Measurements from ENCODE around the gene A4GALT. TPM values are rescaled to one million over a fixed set of nuclear protein-coding genes. Genes with fewer than 3 reads are reported as not detected.
"Not testable (repeated sequence)": the region's sequence is repeated elsewhere in the genome, so short reads cannot be mapped to it uniquely, and the experiment has no call there.

A4GALT gene
- total RNA-seq, 1 donor from 2014 or later = 106 TPM

GRCh38 chr22:42666393-42666792, 54.3 kb downstream of the A4GALT start:
- DNase-seq (ENCODE audit: low spot score); ATAC-seq; intact Hi-C loops (cut with DNase I): not testable (repeated sequence)

GRCh38 chr22:42664976-42665831, 55.5 kb downstream of the A4GALT start:
- intact Hi-C loops (cut with DNase I) = no loop called here
- no peak for ATAC-seq
- no peak for DNase-seq (ENCODE audit: low spot score)

- peak; percentile 94 for DNase-seq (ENCODE audit: low spot score)
- ATAC-seq = peak; percentile 93
These were observed 58.5 kb downstream of the A4GALT start for GRCh38 chr22:42661985-42662831.

GRCh38 chr22:42656578-42656977, 64.1 kb downstream of the A4GALT start:
- no peak for DNase-seq (ENCODE audit: low spot score)
- ATAC-seq = no peak
- intact Hi-C loops (cut with DNase I) = no loop called here

More at GRCh38 chr22:42661985-42662831, 58.5 kb downstream of the A4GALT start:
- intact Hi-C loops (cut with DNase I) = no loop called here

GRCh38 chr22:42655693-42656092, 65.0 kb downstream of the A4GALT start:
- no peak for ATAC-seq
- DNase-seq (ENCODE audit: low spot score) = no peak
- intact Hi-C loops (cut with DNase I) = no loop called here

- ATAC-seq (no peak), DNase-seq (ENCODE audit: low spot score) (no peak)
- intact Hi-C loops (cut with DNase I) = no loop called here
These were observed 66.1 kb downstream of the A4GALT start for GRCh38 chr22:42654436-42655073.

GRCh38 chr22:42653999-42654398, 66.7 kb downstream of the A4GALT start:
- intact Hi-C loops (cut with DNase I) = no loop called here
- ATAC-seq = no peak
- DNase-seq (ENCODE audit: low spot score) = no peak

- intact Hi-C loops (cut with DNase I) = no loop called here
- ATAC-seq (no peak), DNase-seq (ENCODE audit: low spot score) (no peak)
These were observed 69.5 kb downstream of the A4GALT start for GRCh38 chr22:42651134-42651533.

GRCh38 chr22:42649246-42650099, 71.2 kb downstream of the A4GALT start, which contains the start of gene CYB5R3:
CYB5R3 (minus strand) TSS chr22:42649392; CDS start chr22:42649315, 77 bp downstream.
- ATAC-seq = peak; percentile 75
- DNase-seq (ENCODE audit: low spot score) = peak; percentile 87
- intact Hi-C loops (cut with DNase I) = no loop called here

- intact Hi-C loops (cut with DNase I) = no loop called here
- ATAC-seq (peak; percentile 30), DNase-seq (ENCODE audit: low spot score) (peak; percentile 69)
These were observed 72.1 kb downstream of the A4GALT start for GRCh38 chr22:42648368-42649245.

GRCh38 chr22:42648017-42648367, 72.7 kb downstream of the A4GALT start:
- intact Hi-C loops (cut with DNase I) = no loop called here
- DNase-seq (ENCODE audit: low spot score) = no peak
- no peak for ATAC-seq

- intact Hi-C loops (cut with DNase I) = no loop called here
- no peak for DNase-seq (ENCODE audit: low spot score)
- ATAC-seq = no peak
These were observed 73.8 kb downstream of the A4GALT start for GRCh38 chr22:42646569-42647525.

GRCh38 chr22:42645938-42646568, 74.6 kb downstream of the A4GALT start:
- intact Hi-C loops (cut with DNase I) = no loop called here
- ATAC-seq (peak; percentile 19), DNase-seq (ENCODE audit: low spot score) (no peak)

- intact Hi-C loops (cut with DNase I) = no loop called here
- peak; percentile 55 for ATAC-seq
These were observed 75.2 kb downstream of the A4GALT start for GRCh38 chr22:42645341-42645937.

GRCh38 chr22:42644422-42645340, 76.0 kb downstream of the A4GALT start:
- intact Hi-C loops (cut with DNase I) = no loop called here
- peak; percentile 44 for ATAC-seq
- DNase-seq (ENCODE audit: low spot score) = peak; percentile 84

More at GRCh38 chr22:42645341-42645937, 75.2 kb downstream of the A4GALT start:
- DNase-seq (ENCODE audit: low spot score) = no peak

Measured in sciatic nerve (tissue), 2 donors.